ENCODE measurements around the gene NLRC3. TPM values are rescaled to one million over a fixed set of nuclear protein-coding genes. Genes with fewer than 3 reads are reported as not detected.
"Not testable (repeated sequence)": the region's sequence is repeated elsewhere in the genome, so short reads cannot be mapped to it uniquely, and the experiment has no call there.

Gene NLRC3
- total RNA-seq, 1 donor from 2014 or later: 0.34 TPM

DNA sequence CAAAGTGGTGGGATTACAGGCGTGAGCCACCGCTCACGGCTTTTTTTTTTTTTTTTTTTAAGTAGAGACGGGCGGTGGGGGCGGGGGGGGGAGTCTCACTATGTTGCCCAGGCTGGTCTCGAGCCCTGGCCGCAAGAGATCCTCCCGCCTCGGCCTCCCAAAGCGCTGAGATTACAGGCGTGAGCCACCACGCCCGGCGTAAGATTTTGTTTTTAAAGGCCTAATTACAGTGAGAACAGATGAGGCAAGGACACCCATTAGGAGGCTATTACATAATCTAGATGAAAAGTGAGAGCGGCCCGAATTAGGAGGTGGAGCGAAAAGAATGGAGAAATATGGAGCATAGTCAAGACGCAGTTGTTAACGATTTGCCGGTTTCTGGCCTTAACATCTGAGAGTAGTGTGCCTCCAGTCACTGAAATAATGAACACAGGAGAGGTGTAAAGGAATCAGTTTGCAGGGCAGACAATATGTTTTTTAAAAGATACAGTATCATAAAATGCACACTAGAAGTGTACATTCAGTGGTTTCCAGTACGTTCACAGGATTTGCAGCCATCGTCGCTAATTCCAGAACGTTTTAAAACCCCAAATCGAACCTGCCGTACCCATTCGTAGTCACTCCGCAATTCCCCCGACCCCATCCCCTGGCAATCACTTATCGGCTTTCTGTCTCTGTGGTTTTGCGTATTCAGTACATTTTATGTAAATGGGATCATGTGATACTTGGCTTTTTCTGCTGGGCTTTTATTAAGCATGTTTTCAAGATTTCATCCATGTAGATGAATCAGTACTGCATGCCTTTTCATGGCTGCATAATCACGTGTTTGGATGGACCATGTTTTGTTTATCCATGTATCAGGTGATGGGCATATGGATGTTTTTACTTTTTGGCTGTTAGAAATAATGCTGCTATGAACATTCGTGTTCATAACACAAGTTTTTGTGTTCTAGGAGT lies 35.6 kb upstream of the NLRC3 start:
- Mint-ChIP-seq H3K36me3 (peaks cover 19% of the 10 kb centered on the region), H3K4me1 (ENCODE audit: unreplicated experiment) (peaks cover 35% of the 10 kb centered on the region), H3K27ac (peak overlapping the region; percentile 71), H3K4me3 (peak overlapping the region; percentile 99), H3K27me3 (no peaks in the 10 kb centered on the region), H3K9me3 (no peaks in the 10 kb centered on the region)
- DNase-seq (ENCODE audit: extremely low spot score, unreplicated experiment): no peak
- TF ChIP-seq, protein P1, sequence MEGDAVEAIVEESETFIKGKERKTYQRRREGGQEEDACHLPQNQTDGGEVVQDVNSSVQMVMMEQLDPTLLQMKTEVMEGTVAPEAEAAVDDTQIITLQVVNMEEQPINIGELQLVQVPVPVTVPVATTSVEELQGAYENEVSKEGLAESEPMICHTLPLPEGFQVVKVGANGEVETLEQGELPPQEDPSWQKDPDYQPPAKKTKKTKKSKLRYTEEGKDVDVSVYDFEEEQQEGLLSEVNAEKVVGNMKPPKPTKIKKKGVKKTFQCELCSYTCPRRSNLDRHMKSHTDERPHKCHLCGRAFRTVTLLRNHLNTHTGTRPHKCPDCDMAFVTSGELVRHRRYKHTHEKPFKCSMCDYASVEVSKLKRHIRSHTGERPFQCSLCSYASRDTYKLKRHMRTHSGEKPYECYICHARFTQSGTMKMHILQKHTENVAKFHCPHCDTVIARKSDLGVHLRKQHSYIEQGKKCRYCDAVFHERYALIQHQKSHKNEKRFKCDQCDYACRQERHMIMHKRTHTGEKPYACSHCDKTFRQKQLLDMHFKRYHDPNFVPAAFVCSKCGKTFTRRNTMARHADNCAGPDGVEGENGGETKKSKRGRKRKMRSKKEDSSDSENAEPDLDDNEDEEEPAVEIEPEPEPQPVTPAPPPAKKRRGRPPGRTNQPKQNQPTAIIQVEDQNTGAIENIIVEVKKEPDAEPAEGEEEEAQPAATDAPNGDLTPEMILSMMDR (conservative IDR thresholded peaks at IDR 0.05): no peak

GRCh38 chr16:3611146-3611975 lies 34.2 kb upstream of the NLRC3 start, which contains the start of gene SLX4:
TSS of gene SLX4 (minus strand) at chr16:3611606. CDS start at chr16:3608964, 2,642 bp downstream.
- TF ChIP-seq, protein P1 (conservative IDR thresholded peaks at IDR 0.05): no peak
- Mint-ChIP-seq H3K27me3 (no peaks in the 10 kb centered on the region), H3K27ac (peak within 1 kb of the TSS; percentile 89), H3K36me3 (peaks cover 14% of the 10 kb centered on the region), H3K9me3 (no peaks in the 10 kb centered on the region), H3K4me3 (peak within 1 kb of the TSS; percentile 99), H3K4me1 (ENCODE audit: unreplicated experiment) (peaks cover 35% of the 10 kb centered on the region)
- DNase-seq (ENCODE audit: extremely low spot score, unreplicated experiment): peak; percentile 96

DNA sequence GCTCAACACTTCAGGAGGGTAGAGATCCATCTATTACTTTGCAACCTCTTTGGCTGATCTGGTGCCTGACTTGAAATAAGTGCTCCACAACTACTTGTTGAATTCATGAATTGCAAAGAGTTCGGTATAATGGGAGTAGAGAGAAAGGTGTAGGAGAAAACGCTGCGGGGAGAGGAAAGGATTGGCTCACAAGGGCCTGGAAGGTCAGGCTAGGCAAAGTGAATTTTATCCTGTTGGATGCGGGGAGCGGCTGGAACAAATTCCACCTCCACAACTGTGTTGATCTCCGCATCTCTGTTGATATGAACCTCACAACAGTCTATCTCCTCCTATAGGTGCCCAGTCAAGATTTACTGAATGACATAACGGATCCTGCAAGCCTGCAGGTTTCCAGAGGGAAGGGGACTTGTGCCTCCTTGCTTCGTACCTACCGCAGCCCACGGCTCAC lies 33.5 kb upstream of the NLRC3 start:
- Mint-ChIP-seq H3K27me3 (no peaks in the 10 kb centered on the region), H3K36me3 (peaks cover 14% of the 10 kb centered on the region), H3K9me3 (no peaks in the 10 kb centered on the region), H3K4me1 (ENCODE audit: unreplicated experiment) (peaks cover 35% of the 10 kb centered on the region), H3K27ac (peak overlapping the region; percentile 35), H3K4me3 (peak overlapping the region; percentile 99)
- DNase-seq (ENCODE audit: extremely low spot score, unreplicated experiment): no peak
- TF ChIP-seq, protein P1 (conservative IDR thresholded peaks at IDR 0.05): no peak

GRCh38 chr16:3609895-3610697 lies 32.9 kb upstream of the NLRC3 start:
- DNase-seq (ENCODE audit: extremely low spot score, unreplicated experiment): no peak
- Mint-ChIP-seq H3K27ac (peak overlapping the region; percentile 35), H3K4me3 (peak overlapping the region; percentile 99)

DNA sequence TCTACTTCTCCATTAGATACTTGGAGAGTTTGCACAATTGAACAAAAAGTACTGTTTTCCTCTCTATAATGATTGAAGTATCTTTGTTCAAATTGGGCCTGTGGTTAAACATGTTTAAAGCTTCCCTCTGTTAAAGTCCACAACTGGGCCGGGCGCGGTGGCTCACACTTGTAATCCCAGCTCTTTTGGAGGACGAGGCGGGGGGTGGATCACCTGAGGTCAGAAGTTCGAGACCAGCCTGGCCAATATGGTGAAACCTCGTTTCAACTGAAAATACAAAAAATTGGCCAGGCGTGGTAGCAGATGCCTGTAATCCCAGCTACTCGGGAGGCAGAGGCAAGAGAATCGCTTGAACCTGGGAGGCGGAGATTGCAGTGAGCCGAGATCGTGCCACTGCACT lies 31.8 kb upstream of the NLRC3 start:
- not testable (repeated sequence) for H3K9me3 Mint-ChIP-seq; H3K27ac Mint-ChIP-seq; DNase-seq (ENCODE audit: extremely low spot score, unreplicated experiment); H3K27me3 Mint-ChIP-seq; H3K36me3 Mint-ChIP-seq; H3K4me3 Mint-ChIP-seq
- H3K4me1 Mint-ChIP-seq (ENCODE audit: unreplicated experiment): peaks cover 30% of the 10 kb centered on the region

More at GRCh38 chr16:3609895-3610697, 32.9 kb upstream of the NLRC3 start:
- no peaks in the 10 kb centered on the region for H3K9me3 Mint-ChIP-seq
- H3K4me1 Mint-ChIP-seq (ENCODE audit: unreplicated experiment): peaks cover 35% of the 10 kb centered on the region
- H3K27me3 Mint-ChIP-seq: no peaks in the 10 kb centered on the region
- TF ChIP-seq, protein P1 (conservative IDR thresholded peaks at IDR 0.05): no peak
- peaks cover 9% of the 10 kb centered on the region for H3K36me3 Mint-ChIP-seq
